HG03025 (cell line): ENCODE results near the gene PPP1R8.

Experiments used
- ATAC-seq: cut with Tn5 transposase; IDR thresholded peaks from one replicate; pipeline ENCODE4 v1.9.1; 2021; ENCODE audit warnings: mild to moderate bottlenecking, moderate library complexity; ENCODE audit not compliant: unreplicated experiment, low FRiP score

The PPP1R8 gene

GRCh38 chr1:27887215-27888021 is 56.8 kb downstream of the PPP1R8 start:
- ATAC-seq: no peak

DNA sequence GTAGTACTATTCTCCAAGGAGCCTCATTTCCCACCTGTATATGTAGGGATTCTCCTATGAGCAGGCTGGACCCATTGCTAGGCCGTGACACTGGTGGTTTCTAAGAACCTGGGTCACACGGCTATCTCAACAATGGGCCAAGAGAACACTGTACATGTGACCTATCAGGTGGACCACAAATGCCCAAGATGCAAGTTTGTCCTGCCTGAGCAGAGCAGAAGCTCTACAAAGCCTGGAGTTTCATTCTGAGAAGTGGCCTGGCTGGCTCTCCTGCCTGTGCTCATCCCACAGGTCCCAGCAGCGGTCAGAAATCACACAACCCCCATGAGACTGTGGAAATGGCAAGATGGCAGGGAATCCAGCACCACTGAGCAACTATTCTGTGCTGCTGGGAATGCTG is 58.9 kb downstream of the PPP1R8 start:
- no peak for ATAC-seq

DNA sequence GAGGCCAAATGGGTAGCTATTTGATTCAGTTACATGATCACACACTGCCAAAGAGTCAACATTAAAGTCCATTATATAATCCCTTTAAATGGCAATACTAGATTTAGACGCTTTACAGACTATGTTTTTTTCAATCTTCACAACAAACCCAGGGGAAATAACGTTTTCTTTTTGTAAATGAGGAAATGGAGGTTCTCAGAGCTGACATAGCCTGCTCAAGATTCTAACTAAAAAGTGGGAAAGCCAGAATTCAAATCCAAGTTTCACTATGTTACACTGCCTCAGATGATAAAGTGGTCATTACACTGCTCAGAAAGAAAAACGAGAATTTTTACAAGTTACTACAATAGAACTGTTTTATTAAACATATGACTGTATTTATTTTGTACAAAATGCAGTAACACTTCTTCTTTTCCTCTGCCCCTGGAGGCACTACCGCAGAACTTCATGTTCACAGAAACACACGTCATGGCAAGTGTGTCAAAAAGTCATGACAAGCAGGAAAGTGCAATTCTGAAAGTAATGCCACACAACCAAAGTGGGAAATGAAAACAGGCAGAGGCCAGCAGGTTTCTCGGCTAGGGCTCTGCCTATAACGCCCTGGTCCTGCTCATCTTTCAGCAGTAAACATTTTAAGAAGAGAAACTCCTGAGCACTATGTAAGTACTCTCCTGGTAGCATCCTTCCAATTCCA is 60.8 kb downstream of the PPP1R8 start:
- ATAC-seq: no peak

DNA sequence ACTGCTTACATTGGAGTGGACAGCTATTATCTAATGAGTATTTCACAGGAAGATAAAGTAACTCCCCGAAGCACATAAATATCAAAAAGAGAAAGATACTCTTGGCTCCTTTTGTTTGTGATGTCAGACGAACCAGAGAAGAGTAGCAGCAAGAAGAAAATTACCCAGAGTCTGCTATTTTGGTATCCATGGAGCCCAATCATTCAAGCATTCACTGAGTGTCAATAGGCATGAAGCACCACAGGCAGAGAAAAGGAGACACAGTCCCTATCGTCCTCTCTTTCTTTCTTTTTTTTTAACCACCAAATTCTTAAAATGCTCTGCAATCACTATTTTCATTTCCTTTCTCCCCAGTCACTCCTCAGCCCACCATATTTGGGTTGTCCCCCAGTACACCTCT is 63.9 kb downstream of the PPP1R8 start:
- ATAC-seq: no peak
